GM12892 (cell line): Measurements from ENCODE around the gene FLT3.

Experiments used
- POLR2A ChIP-seq: IDR thresholded peaks from 2 replicates; pipeline ENCODE4 v1.6.1; 2011; ENCODE audit warnings: low read depth, low read length, control low read depth
- POLR2AphosphoS5 ChIP-seq: IDR thresholded peaks from 2 replicates; pipeline ENCODE4 v1.6.1; 2011; ENCODE audit warnings: low read depth, low read length, control low read depth
- TAF1 ChIP-seq: IDR thresholded peaks from 2 replicates; pipeline ENCODE4 v1.6.1; 2011; ENCODE audit warnings: low read depth, mild to moderate bottlenecking, control low read depth, low read length, borderline replicate concordance

DNA sequence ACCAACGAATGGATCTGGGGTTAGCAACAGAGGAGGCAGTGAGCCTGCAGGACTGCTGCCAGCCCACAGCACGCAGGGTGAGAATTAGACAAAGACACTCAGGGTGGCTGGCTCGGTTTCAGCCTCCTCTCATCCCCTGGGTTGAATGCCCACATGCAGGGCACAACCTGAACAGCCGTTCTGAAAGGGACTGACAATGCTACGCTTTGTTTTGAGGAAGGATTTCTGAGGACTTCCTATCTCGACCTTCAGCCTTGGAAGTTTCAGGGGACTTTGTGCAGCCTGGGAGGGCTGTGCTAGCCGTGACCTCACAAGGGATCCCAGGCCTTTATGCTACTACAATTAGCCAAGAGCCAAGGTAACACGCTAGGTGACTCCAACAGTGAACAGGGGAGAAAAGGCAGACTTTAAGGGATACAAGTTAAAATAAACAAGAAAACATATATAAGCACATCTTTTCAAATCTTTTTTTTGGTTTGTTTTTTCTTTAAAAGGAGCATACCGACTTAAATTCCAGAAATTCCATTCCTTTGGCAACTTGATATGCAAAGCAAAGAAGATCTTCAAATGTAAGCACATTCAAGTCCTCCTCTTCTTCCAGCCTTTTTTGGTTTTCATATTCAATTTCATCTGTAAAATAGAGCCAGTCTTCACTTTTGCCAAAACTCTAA is 77.4 kb downstream of the FLT3 start:
- TF ChIP-seq POLR2A, result no peak
- no peak for TF ChIP-seq POLR2AphosphoS5
- no peak for TF ChIP-seq TAF1
